Measurements from ENCODE around the gene RAD50. TPM values are rescaled to one million over a fixed set of nuclear protein-coding genes. Genes with fewer than 3 reads are reported as not detected.

RAD50 gene
- 7.3 and 12.0 TPM in 2 replicates for total RNA-seq

GRCh38 chr5:132556763-132557477, at the start of gene RAD50:
Gene RAD50 (plus strand): TSS chr5:132556977. CDS start chr5:132557325, 348 bp downstream.

GRCh38 chr5:132543472-132544201, 13.1 kb upstream of the RAD50 start, which contains the start of gene IL5:
Gene IL5 (minus strand): TSS chr5:132543522. CDS start chr5:132543478, 44 bp downstream.

GRCh38 chr5:132657676-132658380, 101.1 kb downstream of the RAD50 start, which contains the start of gene IL13:
Gene IL13 (plus strand): TSS chr5:132658173. CDS start chr5:132658187, 14 bp downstream.

GRCh38 chr5:132673939-132674630, 117.3 kb downstream of the RAD50 start, which contains the start of gene IL4:
Gene IL4 (plus strand): TSS chr5:132673989. CDS start chr5:132674051, 62 bp downstream.

Other genes starting within 250 kb of the RAD50 start
- gene SLC22A5, start 187.3 kb upstream of the RAD50 start, total RNA-seq: 2.2 and 2.9 TPM in 2 replicates
- gene IRF1, start 66.2 kb upstream of the RAD50 start, total RNA-seq: 16.8 and 23.5 TPM in 2 replicates
- not detected in 2 replicates for gene IL5, start 13.5 kb upstream of the RAD50 start, total RNA-seq
- not detected in 2 replicates for gene IL13, start 101.2 kb downstream of the RAD50 start, total RNA-seq
- not detected in 2 replicates for gene IL4, start 117.0 kb downstream of the RAD50 start, total RNA-seq
- 3.9 and 7.6 TPM in 2 replicates for gene KIF3A, start 180.6 kb downstream of the RAD50 start, total RNA-seq
- gene CCNI2, start 190.4 kb downstream of the RAD50 start, total RNA-seq: under 0.01 and 0.11 TPM in 2 replicates
- gene SEPTIN8, start 220.3 kb downstream of the RAD50 start, total RNA-seq: 28.2 and 28.5 TPM in 2 replicates